Gastroesophageal sphincter (tissue), 4 donors: ENCODE data around the gene SLC52A3. TPM values are rescaled to one million over a fixed set of nuclear protein-coding genes. Genes with fewer than 3 reads are reported as not detected.

ENCODE experiments used
- ATAC-seq: fragments of 150-250 bp; one replicate; pipeline ENCODE4 v1.9.1; 2016; ENCODE audit warnings: mild to moderate bottlenecking, moderate library complexity
- H3K27ac ChIP-seq, 4 donors: fragments of 200-600 bp; sonication (generic) in 3 of 4; 1 replicate in 3 of 4; 2 replicates in 1 of 4; pipeline ENCODE4 v1.5.1; 2016 to 2019
- H3K27me3 ChIP-seq: fragments of 200-600 bp; sonication (generic); one replicate; pipeline ENCODE4 v1.5.1; 2019
- H3K36me3 ChIP-seq, 2 donors: fragments of 200-600 bp; sonication (generic); one replicate each; pipeline ENCODE4 v1.5.1; 2019; ENCODE audit warnings: control low read depth in 1 of 2
- H3K4me1 ChIP-seq, 3 donors: fragments of 200-600 bp; sonication (generic); 1 replicate in 2 of 3; 2 replicates in 1 of 3; pipeline ENCODE4 v1.5.1; 2016 to 2019; ENCODE audit warnings: control low read depth in 2 of 3
- H3K4me3 ChIP-seq, 2 donors: fragments of 200-600 bp; sonication (generic); one replicate each; pipeline ENCODE4 v1.5.1; 2019; ENCODE audit warnings: mild to moderate bottlenecking in 1 of 2, moderate library complexity in 1 of 2
- H3K9me3 ChIP-seq, 3 donors: fragments of 200-600 bp; sonication (generic); one replicate each; pipeline ENCODE4 v1.5.1; 2017 to 2019; ENCODE audit warnings: control low read depth in 2 of 3
- EP300 ChIP-seq: sonication (generic); formaldehyde crosslinking; IDR thresholded peaks from one replicate; pipeline ENCODE4 v1.6.1; 2017; ENCODE audit warnings: antibody characterized with exemption, mild to moderate bottlenecking
- POLR2A ChIP-seq, 2 donors: fragments of 450-650 bp; IDR thresholded peaks; one replicate each; pipeline ENCODE4 v1.6.1; 2017; ENCODE audit warnings: antibody characterized with exemption in 2 of 2, mild to moderate bottlenecking in 2 of 2, moderate library complexity in 1 of 2
- POLR2AphosphoS5 ChIP-seq: sonication (generic); formaldehyde crosslinking; IDR thresholded peaks from one replicate; pipeline ENCODE4 v1.6.1; 2017; ENCODE audit warnings: antibody characterized with exemption
- WGBS, 2 donors: methylation state at CpG; one replicate each; pipeline ENCODE4 v1.1.5; 2018; ENCODE audit warnings: low coverage in 1 of 2; 5-methylcytosine and 5-hydroxymethylcytosine counted together
- total RNA-seq, 4 donors: library from RNA; depleted of rRNA; stranded (reverse); fragments of >200 nt; gene quantifications; one replicate each; pipeline ENCODE4 v1.1.0, GENCODE V29; 2016
- TF ChIP-seq, protein P1 (sequence below), 4 experiments: fragments of 200-600 bp in 2 of 4; fragments of 450-650 bp in 2 of 4; sonication (generic) in 1 of 4; IDR thresholded peaks; one replicate each; pipeline ENCODE4 v1.5.1; 2017 to 2019; ENCODE audit warnings: antibody characterized with exemption in 4 of 4, mild to moderate bottlenecking in 2 of 4, moderate library complexity in 2 of 4

Gene SLC52A3
- total RNA-seq, 4 donors from 2014 or later: 0.31 to 1.7 (median 0.97) TPM

DNA sequence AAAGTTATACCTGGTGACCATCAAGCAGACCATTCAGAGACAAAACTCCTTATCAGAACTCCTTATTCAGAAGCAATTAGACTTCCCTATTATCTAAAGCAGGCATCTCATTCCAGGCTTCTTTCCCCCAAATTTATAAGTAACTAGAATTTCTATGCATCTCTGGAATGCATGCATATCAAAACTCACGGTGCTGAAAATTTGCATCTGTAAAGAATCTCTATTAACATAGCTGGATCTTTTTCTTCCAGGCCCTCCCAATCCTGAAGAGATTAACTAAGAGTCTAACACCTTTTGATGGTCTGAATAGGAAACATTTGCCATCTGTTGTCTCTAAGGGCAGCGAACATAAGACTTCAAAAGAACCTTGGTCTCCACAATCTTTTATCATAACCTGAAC is 22.8 kb upstream of the SLC52A3 start:
- TF ChIP-seq, protein P1, sequence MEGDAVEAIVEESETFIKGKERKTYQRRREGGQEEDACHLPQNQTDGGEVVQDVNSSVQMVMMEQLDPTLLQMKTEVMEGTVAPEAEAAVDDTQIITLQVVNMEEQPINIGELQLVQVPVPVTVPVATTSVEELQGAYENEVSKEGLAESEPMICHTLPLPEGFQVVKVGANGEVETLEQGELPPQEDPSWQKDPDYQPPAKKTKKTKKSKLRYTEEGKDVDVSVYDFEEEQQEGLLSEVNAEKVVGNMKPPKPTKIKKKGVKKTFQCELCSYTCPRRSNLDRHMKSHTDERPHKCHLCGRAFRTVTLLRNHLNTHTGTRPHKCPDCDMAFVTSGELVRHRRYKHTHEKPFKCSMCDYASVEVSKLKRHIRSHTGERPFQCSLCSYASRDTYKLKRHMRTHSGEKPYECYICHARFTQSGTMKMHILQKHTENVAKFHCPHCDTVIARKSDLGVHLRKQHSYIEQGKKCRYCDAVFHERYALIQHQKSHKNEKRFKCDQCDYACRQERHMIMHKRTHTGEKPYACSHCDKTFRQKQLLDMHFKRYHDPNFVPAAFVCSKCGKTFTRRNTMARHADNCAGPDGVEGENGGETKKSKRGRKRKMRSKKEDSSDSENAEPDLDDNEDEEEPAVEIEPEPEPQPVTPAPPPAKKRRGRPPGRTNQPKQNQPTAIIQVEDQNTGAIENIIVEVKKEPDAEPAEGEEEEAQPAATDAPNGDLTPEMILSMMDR (IDR thresholded peaks at IDR 0.05): no peak
- no peak for TF ChIP-seq POLR2AphosphoS5
- TF ChIP-seq POLR2A (IDR thresholded peaks at IDR 0.05): no peak
- no peak for TF ChIP-seq EP300

DNA sequence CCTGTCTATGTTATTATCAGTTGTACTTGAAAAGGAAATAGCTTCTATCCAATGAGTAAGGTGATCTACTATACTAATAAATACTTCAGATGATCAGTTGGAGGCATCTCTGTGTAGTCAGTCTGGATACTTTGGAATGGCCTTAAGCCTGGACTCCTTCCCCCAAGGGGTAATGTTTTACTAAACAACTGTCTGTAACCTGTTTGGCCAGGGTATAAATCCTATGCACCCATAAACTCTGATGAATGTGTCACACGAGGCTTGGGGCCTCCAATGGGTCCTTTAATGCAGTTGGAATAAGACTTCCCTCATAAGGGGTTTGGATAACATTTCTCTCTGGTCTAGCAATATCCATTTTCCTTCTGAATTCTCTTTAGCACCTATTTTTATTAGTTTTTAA is 19.5 kb upstream of the SLC52A3 start:
- 17 to 31% methylated on average over 1 of the region's 1 CpG for WGBS, 2 donors
- H3K4me3 ChIP-seq: no peak overlapping the region
- no peak for ATAC-seq

More for the DNA sequence above, 22.8 kb upstream of the SLC52A3 start:
- Histone ChIP-seq H3K27me3 (peaks cover 15% of the 10 kb centered on the region), H3K27ac (no peak overlapping the region), H3K4me1 (no peaks in the 10 kb centered on the region), H3K9me3 (peaks cover 0 to 13% (median 0%) of the 10 kb centered on the region in 3 donors), H3K36me3 (no peaks in the 10 kb centered on the region), H3K4me3 (no peak overlapping the region)
- no peak for ATAC-seq
- WGBS, 2 donors: 44 to 56% methylated on average over 2 of the region's 2 CpGs

DNA sequence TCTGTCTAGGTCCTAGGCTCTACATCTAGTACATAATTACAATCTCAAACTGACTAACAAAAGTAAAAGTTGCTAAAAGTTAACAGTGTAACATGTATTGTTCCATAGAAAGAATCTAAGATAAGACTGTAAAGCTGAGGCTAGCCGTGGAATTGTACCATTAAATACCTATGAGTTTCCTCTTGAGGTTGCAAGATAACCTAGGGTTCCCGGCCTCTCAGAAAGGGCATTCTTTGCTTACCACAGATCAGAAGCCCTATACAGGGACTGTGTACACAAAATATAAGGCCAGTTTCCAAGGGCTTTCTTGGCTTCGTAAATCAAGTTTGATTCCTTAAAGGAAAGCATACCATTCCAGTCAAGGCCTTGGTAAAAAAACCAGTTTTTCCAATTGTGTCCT is 11.5 kb upstream of the SLC52A3 start:
- Histone ChIP-seq H3K9me3 (peaks cover 0 to 11% (median 0%) of the 10 kb centered on the region in 3 donors), H3K4me3 (no peak overlapping the region), H3K36me3 (no peaks in the 10 kb centered on the region), H3K4me1 (no peaks in the 10 kb centered on the region), H3K27ac (no peak overlapping the region), H3K27me3 (peaks cover 8% of the 10 kb centered on the region)
- ATAC-seq: no peak
- no peak for TF ChIP-seq POLR2A (IDR thresholded peaks at IDR 0.05)
- TF ChIP-seq, protein P1 (IDR thresholded peaks at IDR 0.05): no peak
- no peak for TF ChIP-seq EP300
- no peak for TF ChIP-seq POLR2AphosphoS5
- 56 to 66% methylated on average over 3 of the region's 3 CpGs for WGBS, 2 donors

More for the DNA sequence above, 19.5 kb upstream of the SLC52A3 start:
- Histone ChIP-seq H3K36me3 (no peaks in the 10 kb centered on the region), H3K27ac (no peak overlapping the region), H3K4me1 (no peaks in the 10 kb centered on the region), H3K27me3 (peaks cover 15% of the 10 kb centered on the region), H3K9me3 (peaks cover 0 to 24% (median 0%) of the 10 kb centered on the region in 3 donors)
- TF ChIP-seq POLR2AphosphoS5 (no peak), POLR2A (IDR thresholded peaks at IDR 0.05) (no peak), EP300 (no peak)
- TF ChIP-seq, protein P1 (IDR thresholded peaks at IDR 0.05): no peak

DNA sequence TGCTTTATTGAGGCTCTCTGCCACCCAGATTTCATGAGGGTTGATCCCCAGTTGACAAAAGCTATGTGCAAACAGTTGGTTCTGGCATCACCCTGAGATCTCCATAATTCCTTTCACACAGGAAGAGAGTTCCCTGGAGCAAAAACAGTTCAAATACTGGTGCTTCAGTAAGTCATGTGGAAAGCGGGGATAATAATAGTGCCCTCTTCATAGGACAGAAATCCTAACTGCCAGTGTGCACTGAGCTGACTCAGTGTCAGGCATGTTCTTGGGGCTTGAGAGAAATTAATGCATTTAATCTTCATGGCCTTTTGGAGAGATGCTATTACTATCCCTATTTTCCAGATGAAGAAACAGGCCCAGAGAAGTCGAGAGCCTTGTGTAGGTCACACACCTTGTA is 7.9 kb upstream of the SLC52A3 start:
- ATAC-seq: no peak
- WGBS, 2 donors: 78 to 83% methylated on average over 1 to 2 of the region's 2 CpGs
- no peaks in the 10 kb centered on the region for H3K4me1 ChIP-seq

DNA sequence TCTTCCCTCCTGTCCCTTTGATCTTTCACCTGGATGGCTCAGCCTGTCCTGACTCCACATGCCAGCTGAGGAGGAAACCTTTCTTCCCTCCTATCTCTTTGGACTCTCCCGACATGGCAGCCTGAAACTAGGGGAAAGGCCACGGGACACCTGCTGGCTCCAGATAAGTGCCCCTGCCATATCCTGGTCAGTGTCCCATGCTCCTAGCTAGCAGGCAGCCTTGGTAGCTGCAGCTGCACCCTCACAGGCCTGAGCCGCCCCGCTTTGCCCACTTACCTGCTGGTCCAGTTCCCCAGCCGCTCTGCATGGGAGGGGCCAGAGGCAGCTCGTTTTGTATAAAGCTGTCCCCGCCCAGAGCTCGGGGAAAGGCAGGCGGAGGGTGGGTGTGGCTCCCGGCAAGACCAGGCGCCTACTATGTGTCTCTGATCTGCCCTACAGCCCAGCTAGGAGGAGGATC is 7.4 kb upstream of the SLC52A3 start:
- no peak for ATAC-seq
- peaks cover 0 to 4% (median 0%) of the 10 kb centered on the region in 3 donors for H3K9me3 ChIP-seq
- H3K4me1 ChIP-seq: no peaks in the 10 kb centered on the region
- TF ChIP-seq POLR2AphosphoS5: no peak
- no peaks in the 10 kb centered on the region for H3K36me3 ChIP-seq
- 29 to 35% methylated on average over 2 to 3 of the region's 11 CpGs for WGBS, 2 donors
- no peak overlapping the region for H3K4me3 ChIP-seq
- no peak overlapping the region for H3K27ac ChIP-seq
- H3K27me3 ChIP-seq: peaks cover 29% of the 10 kb centered on the region

More for the DNA sequence above, 7.9 kb upstream of the SLC52A3 start:
- Histone ChIP-seq H3K9me3 (no peaks in the 10 kb centered on the region), H3K36me3 (no peaks in the 10 kb centered on the region), H3K27me3 (peaks cover 29% of the 10 kb centered on the region), H3K27ac (no peak overlapping the region), H3K4me3 (no peak overlapping the region)
- TF ChIP-seq EP300 (no peak), POLR2A (IDR thresholded peaks at IDR 0.05) (no peak), POLR2AphosphoS5 (no peak)
- TF ChIP-seq, protein P1 (IDR thresholded peaks at IDR 0.05): no peak
